Lung microvascular endothelial cell (primary cell): ENCODE results near the gene HSPG2. TPM values are rescaled to one million over a fixed set of nuclear protein-coding genes. Genes with fewer than 3 reads are reported as not detected.

Experiments
- total RNA-seq: library from RNA; depleted of rRNA; stranded (reverse); fragments of >200 nt; gene quantifications from 2 replicates; pipeline ENCODE4 v1.2.1, GENCODE V29; 2014

Gene HSPG2
- total RNA-seq, 1 donor from 2014 or later = 250 TPM

Other genes with a start within 250 kb of the HSPG2 start
- 39.0 and 61.5 TPM in 2 replicates for gene USP48, start 154.2 kb downstream of the HSPG2 start, total RNA-seq
- gene LDLRAD2, start 125.0 kb downstream of the HSPG2 start, total RNA-seq = under 0.01 TPM in 1 of 2 replicates, not detected in the other
- gene CELA3B, start 39.7 kb upstream of the HSPG2 start, total RNA-seq = under 0.01 TPM in 1 of 2 replicates, not detected in the other
- not detected in 2 replicates for gene CELA3A, start 64.3 kb upstream of the HSPG2 start, total RNA-seq
- gene CDC42, start 115.4 kb upstream of the HSPG2 start, total RNA-seq = 227 and 372 TPM in 2 replicates
- gene WNT4, start 205.8 kb upstream of the HSPG2 start, total RNA-seq = 0.22 and 0.40 TPM in 2 replicates